RPMI7951 (cell line): ENCODE measurements around the gene APOL5. TPM values are rescaled to one million over a fixed set of nuclear protein-coding genes. Genes with fewer than 3 reads are reported as not detected.
A peak's percentile ranks its signal among the peaks of the same experiment; 100 is the strongest.
"Not testable (repeated sequence)": the region's sequence is repeated elsewhere in the genome, so short reads cannot be mapped to it uniquely, and the experiment has no call there.

Experiments
- DNase-seq: peaks from one replicate; pipeline ENCODE4 v3.0.0-alpha.2; 2012; ENCODE audit warnings: low read depth
- total RNA-seq: library from RNA; depleted of rRNA; stranded (reverse); fragments of >200 nt; shearing (Covaris generic); gene quantifications from 2 replicates; pipeline ENCODE4 v1.2.3, GENCODE V29; 2014; rRNA removed

Gene APOL5
- not detected in 2 replicates for total RNA-seq

GRCh38 chr22:35717572-35717971, at the start of gene APOL5:
Gene APOL5, plus strand, starts transcription at chr22:35717872. Its CDS starts 0 bp downstream, at chr22:35717872.
- DNase-seq: no peak

DNA sequence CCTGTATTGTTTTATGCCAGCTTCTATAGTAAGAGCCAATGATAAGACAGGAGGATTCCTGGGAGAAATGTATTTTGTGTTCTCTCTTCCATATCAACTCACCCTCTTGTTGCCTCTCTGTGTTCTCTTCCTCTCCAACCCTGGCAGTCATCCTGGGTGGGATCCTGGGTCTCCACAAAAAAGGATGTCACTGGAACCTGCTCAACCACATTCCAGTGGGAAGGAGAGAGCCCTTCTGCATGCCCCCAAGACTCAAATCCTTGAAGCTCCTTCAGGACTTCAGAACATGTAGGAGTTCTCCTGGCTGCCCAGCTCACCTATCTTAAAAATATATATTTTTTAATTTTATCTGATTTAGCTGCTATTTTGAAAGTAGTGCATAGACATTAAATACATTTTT, 43.3 kb upstream of the APOL5 start:
- DNase-seq: no peak

- not testable (repeated sequence) for DNase-seq
Measured at GRCh38 chr22:35676065-35676464, 41.6 kb upstream of the APOL5 start.

DNA sequence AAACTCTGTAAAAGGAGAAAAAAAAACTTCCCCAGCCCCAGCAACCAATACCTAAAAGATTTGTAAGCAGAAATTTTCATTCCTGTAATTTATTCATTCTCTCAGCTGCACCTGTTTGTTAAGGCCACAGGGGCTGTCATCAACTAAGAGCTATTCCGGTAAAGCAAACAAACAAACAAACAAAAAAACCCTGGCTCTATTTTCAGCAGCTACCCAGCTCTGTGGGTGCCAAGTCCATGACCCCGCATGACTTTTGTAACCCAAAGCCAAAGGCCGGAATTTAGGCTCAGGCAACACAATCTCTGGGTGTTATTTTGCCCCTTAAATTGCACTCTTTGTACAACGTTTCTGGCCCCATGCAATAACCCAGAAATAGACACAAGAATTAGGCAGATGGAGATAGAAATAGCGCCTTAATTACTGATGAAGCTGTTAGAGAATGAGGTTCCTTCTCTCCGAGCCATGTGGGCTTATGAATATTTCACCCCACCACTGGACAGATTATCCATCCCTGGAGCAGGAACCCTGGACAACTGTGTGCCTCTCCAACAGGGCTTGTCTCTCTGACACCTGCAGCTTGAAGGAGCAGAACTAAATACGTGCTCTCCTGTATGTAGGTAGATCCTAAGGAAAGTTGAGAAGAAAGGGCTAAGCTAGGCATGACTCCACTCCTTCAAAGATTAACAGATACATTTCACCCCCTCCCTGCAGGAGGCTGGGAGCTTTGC, 40.0 kb upstream of the APOL5 start:
- DNase-seq: no peak

DNA sequence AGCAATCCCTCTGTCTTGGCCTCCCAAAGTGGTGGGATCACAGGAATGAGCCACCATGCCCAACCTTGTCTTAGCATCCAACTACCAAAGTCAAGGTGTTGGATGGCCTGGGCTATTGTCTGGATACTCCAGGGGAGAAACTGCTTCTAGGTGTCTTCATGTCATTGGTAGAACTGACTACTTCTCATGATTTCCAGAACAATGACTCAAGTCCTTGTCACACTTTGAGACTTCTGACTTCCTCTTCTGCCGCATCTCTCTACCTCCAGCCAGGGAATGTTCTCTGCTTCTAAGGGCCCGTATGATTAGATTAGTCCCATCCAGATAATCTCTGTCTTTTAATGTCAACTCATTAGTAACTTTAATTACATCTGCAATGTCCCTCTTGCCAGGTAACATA, 38.8 kb upstream of the APOL5 start:
- no peak for DNase-seq

DNA sequence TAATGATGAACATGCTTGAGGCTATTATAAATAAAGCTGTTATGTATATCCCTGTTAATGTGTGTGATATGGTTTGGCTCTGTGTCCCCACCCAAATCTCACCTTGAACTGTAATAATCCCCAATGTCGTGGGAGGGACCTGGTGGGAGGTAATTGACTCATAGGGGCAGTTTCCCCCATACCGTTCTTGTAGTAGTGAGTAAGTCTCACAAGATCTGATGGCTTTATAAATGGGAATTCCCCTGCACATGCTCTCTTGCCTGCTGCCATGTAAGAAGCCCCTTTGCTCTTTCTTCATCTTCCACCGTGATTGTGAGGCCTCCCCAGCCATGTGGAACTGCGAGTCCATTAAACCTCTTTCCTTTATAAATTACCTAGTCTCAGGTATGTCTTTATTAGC, 38.2 kb upstream of the APOL5 start:
- peak; percentile 29 for DNase-seq

DNA sequence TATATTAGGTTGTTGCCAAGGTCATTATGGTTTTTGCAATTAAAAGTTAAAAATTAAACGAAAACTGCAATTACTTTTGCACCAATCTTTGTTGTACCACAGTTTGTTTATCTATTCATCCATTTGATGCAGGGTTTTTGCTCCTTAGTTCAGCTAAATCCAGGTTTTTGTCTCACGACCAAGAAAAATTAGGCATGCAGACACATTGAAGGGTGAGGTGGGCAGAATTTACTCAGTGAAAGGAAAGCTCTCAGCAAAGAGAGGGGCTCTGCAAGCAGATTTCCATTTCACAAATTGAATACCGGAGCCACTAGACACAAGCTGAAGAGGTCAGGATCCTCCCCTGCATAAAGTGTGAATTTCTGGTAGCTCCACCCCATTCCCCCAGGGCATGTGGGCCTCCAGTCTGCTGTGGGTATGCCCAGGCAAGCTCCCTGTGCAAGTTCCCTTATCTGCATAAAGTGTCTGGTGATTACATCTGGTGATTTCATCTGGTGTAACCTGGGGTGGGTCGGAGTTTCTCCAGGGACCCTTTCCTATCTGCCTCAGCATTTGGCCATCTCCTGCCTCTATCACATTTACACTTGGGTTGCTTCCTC, 36.1 kb upstream of the APOL5 start:
- DNase-seq: no peak

GRCh38 chr22:35683560-35683959, 34.1 kb upstream of the APOL5 start:
- DNase-seq: no peak

DNA sequence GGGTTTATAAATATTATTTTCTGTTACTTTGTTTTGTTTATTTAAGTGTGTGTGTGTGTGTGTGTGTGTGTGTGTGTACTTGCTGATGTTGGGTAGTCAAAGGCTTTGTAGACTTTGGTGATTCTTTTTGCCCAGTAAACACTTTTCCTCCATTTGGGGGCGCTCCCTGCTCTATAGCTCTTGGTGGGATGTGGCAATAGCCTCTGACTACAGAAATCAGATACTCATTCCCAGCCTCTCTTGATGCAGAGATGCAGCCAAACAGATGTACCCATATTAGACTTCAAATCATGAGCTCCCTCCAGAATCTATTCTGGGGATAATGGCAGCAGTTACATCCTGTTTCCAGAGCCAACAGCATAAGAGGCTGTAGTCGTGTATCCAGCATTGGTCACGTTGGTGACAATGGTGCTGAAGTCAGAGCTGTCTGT, 33.4 kb upstream of the APOL5 start:
- DNase-seq: peak; percentile 29

DNA sequence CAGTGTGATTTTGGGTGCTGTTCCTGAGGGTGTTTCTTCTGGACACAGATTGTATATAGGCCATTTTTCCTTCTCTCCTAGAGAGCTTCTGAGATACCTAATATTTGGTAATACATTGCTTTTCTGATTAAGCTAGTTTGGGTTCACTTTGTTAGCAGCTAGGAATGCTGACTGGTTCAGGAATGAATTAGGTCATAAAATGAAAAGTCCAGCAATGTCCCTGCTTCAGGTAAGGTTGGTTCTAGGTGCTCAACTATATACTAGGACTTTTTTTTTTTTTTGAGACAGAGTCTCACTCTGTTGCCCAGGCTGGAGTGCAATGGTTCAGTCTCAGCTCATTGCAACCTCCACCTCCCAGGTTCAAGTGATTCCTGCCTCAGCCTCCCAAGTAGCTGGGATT, 32.9 kb upstream of the APOL5 start:
- DNase-seq: no peak

DNA sequence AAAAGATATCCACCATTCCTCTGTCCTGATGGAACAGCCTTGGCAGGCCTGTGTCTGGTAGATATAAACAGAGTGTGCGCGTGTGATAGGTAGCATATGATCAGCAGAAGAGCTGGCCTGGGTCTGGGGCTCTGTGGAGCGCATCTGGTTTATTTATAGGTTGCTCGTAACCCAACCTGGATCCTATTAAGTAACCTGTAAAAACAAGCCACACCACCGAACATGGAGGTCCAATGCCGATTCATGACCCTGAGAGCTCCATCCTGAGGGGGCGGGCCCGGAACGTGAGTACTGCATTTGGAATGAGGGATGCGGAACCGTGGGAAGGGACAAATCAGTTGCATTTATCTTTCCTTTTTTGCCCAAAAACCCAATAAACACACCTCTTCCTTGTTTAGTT, 31.9 kb upstream of the APOL5 start:
- no peak for DNase-seq

DNA sequence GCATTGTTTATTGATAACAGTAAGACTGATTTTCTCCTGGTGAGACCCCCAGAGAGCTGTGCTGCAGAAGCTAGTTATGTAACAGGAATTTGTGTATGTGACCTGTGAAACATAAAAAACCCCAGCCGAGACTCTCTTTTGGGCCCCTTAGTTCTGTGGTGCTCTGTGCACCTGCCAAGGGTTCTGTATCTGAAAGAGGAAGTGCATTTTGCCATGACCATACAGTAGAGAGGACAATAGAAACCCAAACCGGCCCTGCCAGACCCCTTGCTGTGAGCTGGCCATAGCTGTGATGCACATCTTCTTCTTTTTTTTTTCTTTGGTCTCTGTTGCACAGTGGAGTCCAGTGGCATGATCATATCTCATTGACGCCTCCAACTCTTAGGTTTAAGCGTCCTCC, 31.4 kb upstream of the APOL5 start:
- no peak for DNase-seq

- no peak for DNase-seq
Measured at GRCh38 chr22:35687461-35687860, 30.2 kb upstream of the APOL5 start.

- no peak for DNase-seq
Measured at GRCh38 chr22:35688913-35689675, 28.6 kb upstream of the APOL5 start.

DNA sequence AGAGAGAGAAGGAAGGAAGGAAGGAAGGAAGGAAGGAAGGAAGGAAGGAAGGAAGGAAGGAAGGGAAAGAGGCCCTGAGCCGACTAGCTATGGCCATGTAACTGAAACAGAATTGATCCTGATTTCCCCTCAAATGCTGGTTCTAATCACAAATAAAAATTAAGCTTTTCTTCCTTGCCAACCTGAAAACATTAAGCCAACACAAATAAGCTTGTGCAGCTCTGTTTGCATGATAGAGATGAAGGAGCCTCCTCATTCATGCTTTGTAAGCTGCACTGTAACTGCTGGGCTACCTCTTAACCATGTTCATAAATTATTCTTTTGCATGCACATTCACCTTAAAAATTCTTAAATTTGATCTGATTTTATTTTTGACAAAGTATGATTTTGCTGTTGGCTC, 27.7 kb upstream of the APOL5 start:
- DNase-seq: no peak

- DNase-seq: no peak
Measured at GRCh38 chr22:35695202-35695601, 22.5 kb upstream of the APOL5 start.

DNA sequence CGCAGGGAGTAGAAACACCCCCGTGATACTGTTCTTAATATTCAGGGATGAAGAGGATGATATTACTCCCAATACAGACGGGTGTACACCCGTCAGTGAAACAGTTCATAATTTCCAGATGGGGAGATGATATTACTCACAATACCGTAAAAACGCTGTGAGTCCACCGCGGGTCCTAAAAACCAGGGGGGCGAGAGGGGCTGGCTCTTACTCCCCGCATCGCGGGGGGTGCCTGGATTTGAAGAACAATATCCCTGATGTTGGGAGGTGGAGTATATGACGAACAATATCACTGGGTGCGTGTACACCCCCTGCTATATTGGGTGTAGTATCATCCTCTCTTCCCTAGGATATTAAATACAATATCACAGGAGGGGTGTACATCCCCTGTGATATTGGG, 20.5 kb upstream of the APOL5 start:
- DNase-seq: no peak

GRCh38 chr22:35699852-35700251, 17.8 kb upstream of the APOL5 start:
- DNase-seq: not testable (repeated sequence)

DNA sequence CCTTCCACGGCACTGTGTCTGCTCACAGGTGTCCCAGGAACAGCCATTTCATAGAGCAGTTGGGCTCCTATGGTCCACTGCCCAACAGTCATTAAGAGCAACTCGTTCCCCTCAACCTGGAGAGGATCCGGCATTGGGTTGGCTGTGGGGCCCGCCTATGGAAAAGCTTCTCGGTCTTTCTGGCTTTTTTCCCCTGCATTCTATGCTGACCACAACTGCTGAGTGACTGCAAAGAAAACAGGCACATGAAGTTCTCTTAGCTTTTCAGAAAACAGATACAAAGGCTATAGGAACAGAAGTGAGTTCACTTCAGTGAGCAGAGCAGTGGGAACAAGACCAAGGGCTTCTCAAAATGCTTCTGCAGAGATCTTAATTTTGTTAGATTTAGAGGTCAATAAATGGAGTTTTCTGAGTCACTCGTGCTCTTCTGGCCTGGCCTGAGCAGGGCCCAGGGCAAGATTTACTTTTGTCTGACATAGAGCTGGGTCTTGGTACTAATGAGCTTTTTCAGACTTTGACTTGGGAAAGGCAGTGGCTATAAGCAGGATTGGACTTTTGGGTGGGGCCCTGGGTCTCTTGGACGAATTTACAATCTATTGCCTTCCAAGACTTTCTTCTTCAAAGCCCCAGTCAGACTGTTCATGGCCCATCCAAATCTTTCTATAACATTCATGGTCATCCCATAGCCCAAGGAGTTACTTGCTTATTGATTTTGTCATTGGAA, 13.6 kb upstream of the APOL5 start:
- no peak for DNase-seq

DNA sequence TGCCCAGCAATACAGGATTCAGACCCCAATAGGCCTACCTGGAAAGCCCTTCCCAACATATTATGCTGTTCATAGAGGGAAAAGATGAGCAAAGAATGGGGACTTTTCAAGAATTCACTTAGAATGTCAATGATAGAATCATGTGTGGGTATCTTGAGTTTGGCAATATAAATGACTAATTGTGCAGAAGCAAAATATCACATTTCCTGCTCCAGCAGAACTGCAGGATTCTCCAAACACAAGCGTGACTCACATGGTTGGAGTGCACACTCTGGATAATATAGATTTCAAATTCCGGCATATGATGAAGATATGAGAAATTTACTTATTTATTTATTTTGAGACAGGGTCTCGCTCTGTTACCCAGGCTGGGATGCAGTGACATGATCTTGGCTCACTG, 12.5 kb upstream of the APOL5 start:
- peak; percentile 64 for DNase-seq

- DNase-seq: no peak
Measured at GRCh38 chr22:35708453-35708852, 9.2 kb upstream of the APOL5 start.

- no peak for DNase-seq
Measured at GRCh38 chr22:35708917-35709316, 8.8 kb upstream of the APOL5 start.
